MM.1S (cell line): ENCODE results near the gene RAB25.

ENCODE experiments used
- CTCF ChIP-seq: fragments of 300-600 bp; sonication (generic); IDR thresholded peaks from 2 replicates; pipeline ENCODE4 v1.5.1; 2016; ENCODE audit warnings: antibody characterized with exemption, low read length, mixed read lengths
- EZH2 ChIP-seq: fragments of 300-600 bp; sonication (generic); optimal IDR thresholded peaks from 2 replicates; pipeline ENCODE3; 2017; ENCODE audit warnings: low read depth, mild to moderate bottlenecking, antibody characterized with exemption, low read length, mixed read lengths
- EZH2phosphoT487 ChIP-seq: fragments of 300-600 bp; sonication (generic); IDR thresholded peaks from 2 replicates; pipeline ENCODE4 v1.6.1; 2018; ENCODE audit warnings: antibody characterized with exemption, low read length

GRCh38 chr1:156115514-156116374 lies 54.8 kb downstream of the RAB25 start:
- no peak for TF ChIP-seq CTCF
- TF ChIP-seq EZH2 = no peak
- no peak for TF ChIP-seq EZH2phosphoT487
